ENCODE results near the gene DIRAS1. TPM values are rescaled to one million over a fixed set of nuclear protein-coding genes. Genes with fewer than 3 reads are reported as not detected.

The DIRAS1 gene
- total RNA-seq, 4 donors from 2014 or later: 0.18 to 23.1 (median 1.4) TPM

DNA sequence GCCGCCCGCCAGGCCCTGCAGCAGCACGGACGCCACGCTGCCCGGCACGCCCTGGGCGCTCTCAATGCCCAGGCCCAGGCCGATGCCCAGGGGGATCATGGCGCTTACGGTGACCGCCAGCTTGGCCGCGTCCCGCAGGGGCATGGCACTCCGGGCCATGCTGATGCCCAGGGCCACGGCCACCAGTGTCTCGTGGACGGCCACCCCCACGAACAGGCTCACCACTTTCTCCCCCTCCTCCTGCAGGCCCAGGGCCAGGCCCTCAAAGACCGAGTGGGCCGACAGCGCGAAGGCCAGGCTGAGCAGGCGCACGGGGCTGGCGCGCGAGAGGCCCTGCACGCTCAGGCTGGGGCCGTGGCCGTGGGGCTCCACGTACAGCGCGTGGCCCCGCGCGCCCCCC, 11.7 kb upstream of the DIRAS1 start:
- TF ChIP-seq POLR2A (IDR thresholded peaks at IDR 0.05): no peak
- TF ChIP-seq, protein P1, sequence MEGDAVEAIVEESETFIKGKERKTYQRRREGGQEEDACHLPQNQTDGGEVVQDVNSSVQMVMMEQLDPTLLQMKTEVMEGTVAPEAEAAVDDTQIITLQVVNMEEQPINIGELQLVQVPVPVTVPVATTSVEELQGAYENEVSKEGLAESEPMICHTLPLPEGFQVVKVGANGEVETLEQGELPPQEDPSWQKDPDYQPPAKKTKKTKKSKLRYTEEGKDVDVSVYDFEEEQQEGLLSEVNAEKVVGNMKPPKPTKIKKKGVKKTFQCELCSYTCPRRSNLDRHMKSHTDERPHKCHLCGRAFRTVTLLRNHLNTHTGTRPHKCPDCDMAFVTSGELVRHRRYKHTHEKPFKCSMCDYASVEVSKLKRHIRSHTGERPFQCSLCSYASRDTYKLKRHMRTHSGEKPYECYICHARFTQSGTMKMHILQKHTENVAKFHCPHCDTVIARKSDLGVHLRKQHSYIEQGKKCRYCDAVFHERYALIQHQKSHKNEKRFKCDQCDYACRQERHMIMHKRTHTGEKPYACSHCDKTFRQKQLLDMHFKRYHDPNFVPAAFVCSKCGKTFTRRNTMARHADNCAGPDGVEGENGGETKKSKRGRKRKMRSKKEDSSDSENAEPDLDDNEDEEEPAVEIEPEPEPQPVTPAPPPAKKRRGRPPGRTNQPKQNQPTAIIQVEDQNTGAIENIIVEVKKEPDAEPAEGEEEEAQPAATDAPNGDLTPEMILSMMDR (IDR thresholded peaks at IDR 0.05): no peak
- Histone ChIP-seq H3K9me3 (no peaks in the 10 kb centered on the region), H3K27me3 (no peaks in the 10 kb centered on the region), H3K36me3 (peaks cover 0 to 38% (median 0%) of the 10 kb centered on the region in 3 donors), H3K4me3 (no peak overlapping the region), H3K4me1 (no peaks in the 10 kb centered on the region), H3K27ac (no peak overlapping the region)
- DNase-seq: no peak

DNA sequence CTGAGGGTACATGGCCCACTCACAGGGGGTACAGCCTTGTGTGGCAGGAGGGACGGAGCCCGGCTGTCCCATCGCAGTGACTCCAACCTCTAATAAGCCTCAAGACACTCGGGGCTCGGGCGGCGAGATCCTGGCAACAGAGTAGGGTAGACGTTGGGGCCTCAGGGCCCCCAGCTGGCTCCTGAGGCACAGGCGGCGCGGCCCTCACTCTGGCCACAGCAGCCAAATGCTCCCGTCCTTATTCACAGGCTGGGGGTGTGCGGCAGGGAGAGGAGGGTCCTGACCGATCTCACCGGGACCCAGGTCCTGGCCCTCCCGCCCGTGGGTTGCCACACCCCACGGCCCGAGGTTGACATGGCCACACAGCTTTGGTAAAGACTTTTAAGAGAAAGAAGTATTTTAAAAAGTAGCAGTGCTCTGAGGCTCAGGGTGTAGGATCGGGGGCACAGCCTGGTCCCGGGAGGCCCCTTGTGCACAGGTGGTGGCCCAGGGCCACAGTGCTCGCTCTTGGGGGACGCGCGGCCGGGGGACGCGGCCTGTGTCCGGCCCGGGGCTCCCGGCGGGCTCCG, 11.1 kb upstream of the DIRAS1 start:
- no peak for DNase-seq
- Histone ChIP-seq H3K4me1 (no peaks in the 10 kb centered on the region), H3K27ac (no peak overlapping the region), H3K4me3 (no peak overlapping the region), H3K36me3 (peaks cover 0 to 38% (median 0%) of the 10 kb centered on the region in 3 donors), H3K9me3 (no peaks in the 10 kb centered on the region), H3K27me3 (no peaks in the 10 kb centered on the region)
- no peak for TF ChIP-seq POLR2A (IDR thresholded peaks at IDR 0.05)
- TF ChIP-seq, protein P1 (IDR thresholded peaks at IDR 0.05): no peak

DNA sequence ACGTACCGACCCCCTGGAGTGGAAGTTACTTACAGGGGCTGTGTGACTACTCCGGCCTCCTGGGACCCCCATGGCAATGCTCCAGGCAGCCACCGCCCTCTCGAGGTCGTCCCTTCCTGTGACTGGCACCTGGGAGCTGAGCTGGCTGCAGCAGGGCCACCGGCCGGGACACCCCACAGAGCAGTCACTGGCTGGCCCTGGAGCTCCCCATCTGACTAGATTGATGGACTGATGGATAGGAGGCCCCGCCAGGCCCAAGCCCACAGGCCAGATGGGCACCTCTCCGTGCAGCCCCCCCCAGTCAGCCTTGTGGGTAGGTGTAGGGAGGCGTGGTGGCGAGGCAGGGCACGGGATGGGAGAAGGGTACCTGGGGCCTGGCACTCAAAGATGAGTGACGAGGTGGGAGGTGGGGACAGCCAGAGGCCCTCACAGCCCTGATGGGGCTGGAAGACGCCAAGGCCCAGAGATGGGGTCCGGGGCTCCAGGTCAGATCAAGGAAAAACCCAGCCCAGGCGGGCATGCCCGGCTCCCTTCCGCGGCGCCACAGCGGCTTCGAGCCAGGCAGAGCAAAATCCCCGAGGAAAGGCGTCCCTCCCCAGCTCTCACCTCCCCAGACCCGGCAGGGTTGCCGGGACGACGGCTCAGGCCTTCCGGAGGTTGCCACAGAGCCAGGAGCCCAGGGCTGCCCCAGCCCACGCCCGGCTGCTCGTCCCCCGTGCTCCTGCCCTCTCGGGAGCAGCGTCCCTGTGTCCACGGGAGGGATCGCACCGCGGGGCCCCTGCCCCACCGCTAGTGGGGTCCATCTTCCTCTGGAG, 10.2 kb upstream of the DIRAS1 start:
- no peak overlapping the region for H3K27ac ChIP-seq
- no peaks in the 10 kb centered on the region for H3K27me3 ChIP-seq
- no peak for DNase-seq
- peaks cover 0 to 5% (median 0%) of the 10 kb centered on the region in 4 donors for H3K4me1 ChIP-seq
- no peak for TF ChIP-seq POLR2A (IDR thresholded peaks at IDR 0.05)
- TF ChIP-seq, protein P1 (IDR thresholded peaks at IDR 0.05): no peak
- H3K4me3 ChIP-seq: no peak overlapping the region
- H3K36me3 ChIP-seq: peaks cover 0 to 33% (median 0%) of the 10 kb centered on the region in 3 donors
- H3K9me3 ChIP-seq: no peaks in the 10 kb centered on the region

DNA sequence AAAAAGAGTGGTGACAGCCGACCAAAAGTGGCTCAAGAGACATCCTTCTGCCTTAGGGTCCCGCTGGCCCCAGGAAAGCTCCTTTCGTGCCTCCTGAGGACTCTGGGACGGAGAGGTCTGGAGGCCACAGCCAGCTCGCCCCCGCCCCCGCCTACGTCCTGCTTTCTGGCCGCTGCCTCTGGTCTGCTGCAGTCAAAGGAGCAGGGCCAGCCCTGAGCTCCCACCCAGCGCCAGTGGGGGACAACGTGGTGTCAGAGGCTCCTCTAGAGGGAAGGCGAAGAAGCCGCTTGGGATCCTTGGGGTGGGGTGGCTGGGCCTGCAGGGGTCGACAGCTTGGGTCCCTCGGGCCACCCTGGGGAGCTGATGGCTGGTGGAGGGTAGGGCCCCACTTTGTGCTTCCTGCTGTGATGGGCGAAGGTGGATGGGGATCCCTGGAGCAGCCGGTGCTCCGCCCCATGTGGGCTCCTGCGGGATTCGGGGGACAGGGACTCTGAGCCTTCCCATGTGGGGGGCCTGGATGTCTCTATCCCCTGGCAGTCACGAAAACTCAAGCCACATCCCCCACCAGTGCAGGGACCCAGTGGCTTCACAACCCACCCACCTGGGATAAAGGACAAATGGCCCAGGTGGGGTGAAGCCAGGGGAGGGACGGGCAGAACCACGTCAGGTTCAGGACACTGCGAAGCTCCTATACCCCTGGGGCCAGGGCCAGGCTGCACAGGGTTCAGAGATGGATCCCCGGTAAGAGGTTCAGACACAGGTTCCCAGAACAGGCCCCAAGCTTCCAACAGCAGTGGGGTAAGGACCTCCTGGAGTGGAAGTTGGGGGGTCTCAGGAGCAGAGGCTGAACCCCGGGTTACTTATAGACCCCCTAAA, 9.0 kb upstream of the DIRAS1 start:
- Histone ChIP-seq H3K36me3 (peaks cover 0 to 20% (median 0%) of the 10 kb centered on the region in 3 donors), H3K4me3 (no peak overlapping the region), H3K27ac (no peak overlapping the region), H3K27me3 (no peaks in the 10 kb centered on the region), H3K4me1 (peaks cover 0 to 9% (median 0%) of the 10 kb centered on the region in 4 donors), H3K9me3 (no peaks in the 10 kb centered on the region)
- DNase-seq: no peak
- TF ChIP-seq, protein P1 (IDR thresholded peaks at IDR 0.05): no peak
- no peak for TF ChIP-seq POLR2A (IDR thresholded peaks at IDR 0.05)

DNA sequence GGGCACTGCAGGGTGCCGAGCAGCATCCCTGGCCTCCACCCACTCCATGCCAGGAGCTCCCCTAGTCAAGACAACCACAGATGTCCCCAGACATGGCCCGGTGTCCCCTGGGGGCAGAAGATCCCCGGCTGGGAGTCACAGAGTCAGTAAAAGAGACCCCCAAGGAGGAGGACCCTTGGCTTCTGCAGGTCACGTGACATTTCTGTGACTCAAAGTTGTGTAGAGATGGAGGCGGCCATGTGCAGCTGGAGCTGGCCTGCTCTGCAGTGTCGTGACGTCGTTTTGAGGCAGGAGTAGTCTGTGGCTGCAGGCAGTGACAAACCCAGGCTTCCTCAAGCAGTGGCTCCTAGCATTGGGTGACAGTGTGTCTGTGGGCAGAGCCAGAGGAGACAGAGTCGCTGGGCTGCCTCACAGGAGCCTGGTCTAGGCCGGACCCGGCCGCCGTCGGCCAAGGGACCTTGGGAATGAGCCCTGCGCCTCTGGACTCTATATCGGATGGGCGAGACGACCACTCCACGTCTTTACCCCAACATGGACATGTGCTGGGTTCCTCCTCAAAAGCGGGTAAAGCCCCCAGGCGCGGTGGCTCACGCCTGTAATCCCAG, 7.7 kb upstream of the DIRAS1 start:
- Histone ChIP-seq H3K36me3 (peaks cover 0 to 16% (median 0%) of the 10 kb centered on the region in 3 donors), H3K9me3 (no peaks in the 10 kb centered on the region), H3K4me1 (peaks cover 0 to 9% (median 0%) of the 10 kb centered on the region in 4 donors), H3K27ac (no peak overlapping the region), H3K27me3 (no peaks in the 10 kb centered on the region), H3K4me3 (no peak overlapping the region)
- DNase-seq: no peak
- no peak for TF ChIP-seq POLR2A (IDR thresholded peaks at IDR 0.05)
- TF ChIP-seq, protein P1 (IDR thresholded peaks at IDR 0.05): no peak
